Activated naive CD8-positive, alpha-beta T cell treated with anti-CD3 and anti-CD28 coated beads, Interleukin-2, amount 50 U/mL, for 24 hours (primary cell): ENCODE data around the gene SEMA5A.

Experiments used
- ATAC-seq: fragments of 150-1000 bp; cut with Tn5 transposase; one replicate; pipeline ENCODE4 v1.10.0; 2021
- DNase-seq: peaks from one replicate; pipeline ENCODE4 v3.0.0; 2021
- H3K27ac Mint-ChIP-seq: one replicate; pipeline ENCODE4 v1.8.0; 2021; ENCODE audit warnings: mild to moderate bottlenecking, mixed read lengths
- H3K27me3 Mint-ChIP-seq: one replicate; pipeline ENCODE4 v1.8.0; 2021; ENCODE audit warnings: mixed read lengths
- H3K36me3 Mint-ChIP-seq: one replicate; pipeline ENCODE4 v1.8.0; 2021; ENCODE audit warnings: low read depth, mixed read lengths
- H3K4me1 Mint-ChIP-seq: one replicate; pipeline ENCODE4 v1.8.0; 2021; ENCODE audit warnings: mixed read lengths
- H3K4me3 Mint-ChIP-seq: one replicate; pipeline ENCODE4 v1.8.0; 2021; ENCODE audit warnings: mild to moderate bottlenecking, moderate library complexity, mixed read lengths
- H3K9me3 Mint-ChIP-seq: one replicate; pipeline ENCODE4 v1.8.0; 2021; ENCODE audit warnings: mixed read lengths

Gene SEMA5A

GRCh38 chr5:9054821-9055589 lies 490.9 kb downstream of the SEMA5A start:
- H3K27ac Mint-ChIP-seq, result no peak overlapping the region
- DNase-seq (no peak), ATAC-seq (no peak)
- H3K27me3 Mint-ChIP-seq, result no peaks in the 10 kb centered on the region
- H3K4me1 Mint-ChIP-seq, result no peaks in the 10 kb centered on the region
- H3K9me3 Mint-ChIP-seq, result no peaks in the 10 kb centered on the region
- H3K36me3 Mint-ChIP-seq, result no peaks in the 10 kb centered on the region
- no peak overlapping the region for H3K4me3 Mint-ChIP-seq

- no peaks in the 10 kb centered on the region for H3K9me3 Mint-ChIP-seq
- H3K4me1 Mint-ChIP-seq, result no peaks in the 10 kb centered on the region
- no peaks in the 10 kb centered on the region for H3K27me3 Mint-ChIP-seq
- no peak overlapping the region for H3K27ac Mint-ChIP-seq
- H3K36me3 Mint-ChIP-seq, result no peaks in the 10 kb centered on the region
- no peak overlapping the region for H3K4me3 Mint-ChIP-seq
- ATAC-seq (no peak), DNase-seq (no peak)
Measured at GRCh38 chr5:9054322-9054721, 491.6 kb downstream of the SEMA5A start.

DNA sequence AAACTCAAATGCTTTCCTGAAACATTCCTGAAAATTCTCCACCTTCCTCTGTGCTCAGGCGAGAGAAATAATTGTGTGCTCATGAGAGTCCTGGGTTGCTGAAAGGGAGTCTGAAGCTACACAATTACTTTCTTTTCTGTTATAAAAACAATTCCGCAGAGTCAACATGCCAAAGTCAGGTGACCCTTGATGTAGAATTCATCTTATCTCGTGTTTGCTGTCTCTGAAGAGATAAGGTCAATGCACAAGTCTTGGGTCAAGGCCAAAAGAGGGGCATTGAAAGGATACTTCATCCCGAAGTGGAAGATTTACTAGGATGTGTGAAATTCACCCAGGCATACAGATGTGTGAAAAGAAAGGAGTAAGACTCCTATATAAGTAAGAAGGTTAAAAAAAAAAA lies 493.5 kb downstream of the SEMA5A start:
- no peaks in the 10 kb centered on the region for H3K9me3 Mint-ChIP-seq
- ATAC-seq (no peak), DNase-seq (no peak)
- H3K4me1 Mint-ChIP-seq, result no peaks in the 10 kb centered on the region
- no peaks in the 10 kb centered on the region for H3K36me3 Mint-ChIP-seq
- no peak overlapping the region for H3K4me3 Mint-ChIP-seq
- H3K27me3 Mint-ChIP-seq, result no peaks in the 10 kb centered on the region
- H3K27ac Mint-ChIP-seq, result no peak overlapping the region

DNA sequence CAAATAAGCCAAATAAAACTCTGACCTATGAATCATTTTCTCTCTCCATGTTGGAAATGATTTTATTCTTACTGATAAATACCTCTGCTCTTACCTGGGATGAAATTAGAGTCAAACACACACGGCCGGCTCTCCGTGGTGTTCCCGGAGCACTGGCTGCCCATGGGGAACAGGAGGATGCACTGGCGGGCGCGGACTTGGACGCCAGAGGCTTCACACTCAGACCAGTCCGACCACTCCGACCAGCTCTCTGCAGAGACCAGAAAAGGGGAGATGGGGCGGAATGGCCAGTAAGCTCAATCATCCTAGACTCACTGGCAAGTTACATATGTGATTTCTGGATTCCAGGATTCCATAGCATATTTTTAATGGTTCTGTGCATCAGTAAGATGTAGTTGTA lies 494.1 kb downstream of the SEMA5A start:
- Mint-ChIP-seq H3K27me3 (no peaks in the 10 kb centered on the region), H3K4me1 (no peaks in the 10 kb centered on the region), H3K4me3 (no peak overlapping the region), H3K27ac (no peak overlapping the region), H3K9me3 (no peaks in the 10 kb centered on the region), H3K36me3 (no peaks in the 10 kb centered on the region)
- no peak for DNase-seq
- ATAC-seq, result no peak

- H3K36me3 Mint-ChIP-seq, result no peaks in the 10 kb centered on the region
- no peaks in the 10 kb centered on the region for H3K27me3 Mint-ChIP-seq
- H3K4me1 Mint-ChIP-seq, result no peaks in the 10 kb centered on the region
- no peaks in the 10 kb centered on the region for H3K9me3 Mint-ChIP-seq
- ATAC-seq (no peak), DNase-seq (no peak)
- H3K27ac Mint-ChIP-seq, result no peak overlapping the region
- no peak overlapping the region for H3K4me3 Mint-ChIP-seq
Measured at GRCh38 chr5:9047932-9048331, 497.9 kb downstream of the SEMA5A start.

GRCh38 chr5:9046756-9047481 lies 499.0 kb downstream of the SEMA5A start:
- H3K36me3 Mint-ChIP-seq, result no peaks in the 10 kb centered on the region
- no peaks in the 10 kb centered on the region for H3K4me1 Mint-ChIP-seq
- DNase-seq (no peak), ATAC-seq (no peak)
- no peaks in the 10 kb centered on the region for H3K27me3 Mint-ChIP-seq
- no peaks in the 10 kb centered on the region for H3K9me3 Mint-ChIP-seq
- H3K27ac Mint-ChIP-seq, result no peak overlapping the region
- H3K4me3 Mint-ChIP-seq, result no peak overlapping the region

DNA sequence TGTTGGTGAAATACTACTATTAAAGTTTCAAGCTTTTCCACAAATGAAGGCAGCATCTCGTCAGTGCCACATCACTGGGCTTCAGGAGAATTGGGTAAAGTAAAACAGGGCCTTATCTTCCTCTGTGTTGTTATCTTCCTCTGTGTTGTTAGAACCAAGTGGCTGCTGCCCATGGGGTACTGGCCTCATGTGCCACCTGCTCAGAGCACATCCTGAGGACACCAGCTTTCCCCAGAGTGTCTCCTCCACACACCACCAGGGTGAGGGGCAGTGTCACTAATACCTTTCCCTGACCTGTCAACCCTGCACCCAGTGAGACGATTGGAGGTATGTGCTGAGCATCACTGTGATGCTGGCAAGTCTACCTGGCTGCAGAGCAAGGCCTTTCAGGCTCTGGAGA lies 499.9 kb downstream of the SEMA5A start:
- Mint-ChIP-seq H3K4me1 (no peaks in the 10 kb centered on the region), H3K4me3 (no peak overlapping the region), H3K27ac (no peak overlapping the region), H3K27me3 (no peaks in the 10 kb centered on the region), H3K36me3 (no peaks in the 10 kb centered on the region), H3K9me3 (no peaks in the 10 kb centered on the region)
- ATAC-seq (no peak), DNase-seq (no peak)

GRCh38 chr5:9042241-9042640 lies 503.6 kb downstream of the SEMA5A start:
- ATAC-seq, result no peak
- Mint-ChIP-seq H3K27ac (no peak overlapping the region), H3K36me3 (no peaks in the 10 kb centered on the region), H3K9me3 (peaks cover 6% of the 10 kb centered on the region), H3K27me3 (no peaks in the 10 kb centered on the region), H3K4me3 (no peak overlapping the region), H3K4me1 (no peaks in the 10 kb centered on the region)
- no peak for DNase-seq

DNA sequence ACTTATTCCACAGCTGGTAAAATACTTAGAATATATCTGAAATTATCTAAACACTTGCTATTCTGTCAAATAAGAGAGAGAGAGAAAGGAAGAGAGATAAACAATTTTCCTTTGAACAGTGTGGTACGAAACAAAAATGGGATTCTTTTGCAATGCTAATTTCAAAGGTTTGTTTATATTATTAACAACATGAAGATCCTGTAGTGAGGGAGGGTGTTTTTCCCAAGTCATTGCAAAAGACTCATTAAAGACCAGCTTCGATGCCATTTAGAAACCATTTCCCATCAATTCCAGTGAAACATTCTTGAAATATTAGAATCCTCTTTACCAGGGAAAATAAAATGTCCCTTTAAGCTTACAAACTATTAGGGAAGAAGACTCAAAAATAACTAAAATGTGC lies 505.4 kb downstream of the SEMA5A start:
- H3K4me1 Mint-ChIP-seq, result no peaks in the 10 kb centered on the region
- no peak overlapping the region for H3K27ac Mint-ChIP-seq
- DNase-seq (no peak), ATAC-seq (no peak)
- no peaks in the 10 kb centered on the region for H3K27me3 Mint-ChIP-seq
- H3K4me3 Mint-ChIP-seq, result no peak overlapping the region
- peaks cover 6% of the 10 kb centered on the region for H3K9me3 Mint-ChIP-seq
- H3K36me3 Mint-ChIP-seq, result no peaks in the 10 kb centered on the region

GRCh38 chr5:9037048-9037447 lies 508.8 kb downstream of the SEMA5A start:
- H3K27me3 Mint-ChIP-seq, result no peaks in the 10 kb centered on the region
- H3K4me3 Mint-ChIP-seq, result no peak overlapping the region
- ATAC-seq, result no peak
- no peak overlapping the region for H3K27ac Mint-ChIP-seq
- H3K9me3 Mint-ChIP-seq, result peaks cover 6% of the 10 kb centered on the region
- H3K4me1 Mint-ChIP-seq, result no peaks in the 10 kb centered on the region
- no peaks in the 10 kb centered on the region for H3K36me3 Mint-ChIP-seq
- DNase-seq, result no peak

DNA sequence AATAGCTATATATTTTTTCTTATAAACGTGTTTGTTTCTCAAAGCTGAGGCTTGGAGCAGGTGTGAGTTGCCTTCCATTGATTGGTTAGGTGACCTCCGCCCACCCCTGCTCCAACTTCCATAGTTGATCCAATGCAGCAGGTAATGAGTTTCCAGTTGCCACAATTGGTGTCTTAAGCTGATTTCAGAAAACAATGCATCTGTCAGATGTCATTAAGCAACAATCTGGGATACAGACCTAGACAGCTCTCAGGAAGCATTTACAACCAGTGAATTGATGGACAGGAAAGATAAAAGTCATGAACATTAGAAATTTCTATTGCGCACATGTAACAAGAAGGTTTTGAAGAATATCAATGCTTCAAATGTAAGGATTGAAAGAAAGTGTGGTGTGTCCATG lies 510.5 kb downstream of the SEMA5A start:
- Mint-ChIP-seq H3K36me3 (no peaks in the 10 kb centered on the region), H3K27me3 (no peaks in the 10 kb centered on the region), H3K4me3 (no peak overlapping the region), H3K27ac (no peak overlapping the region), H3K4me1 (no peaks in the 10 kb centered on the region), H3K9me3 (peaks cover 8% of the 10 kb centered on the region)
- no peak for ATAC-seq
- DNase-seq, result no peak

GRCh38 chr5:9034649-9035048 lies 511.2 kb downstream of the SEMA5A start:
- Mint-ChIP-seq H3K9me3 (peaks cover 6% of the 10 kb centered on the region), H3K27ac (no peak overlapping the region), H3K4me3 (no peak overlapping the region), H3K36me3 (no peaks in the 10 kb centered on the region), H3K27me3 (no peaks in the 10 kb centered on the region), H3K4me1 (no peaks in the 10 kb centered on the region)
- no peak for ATAC-seq
- DNase-seq, result no peak

DNA sequence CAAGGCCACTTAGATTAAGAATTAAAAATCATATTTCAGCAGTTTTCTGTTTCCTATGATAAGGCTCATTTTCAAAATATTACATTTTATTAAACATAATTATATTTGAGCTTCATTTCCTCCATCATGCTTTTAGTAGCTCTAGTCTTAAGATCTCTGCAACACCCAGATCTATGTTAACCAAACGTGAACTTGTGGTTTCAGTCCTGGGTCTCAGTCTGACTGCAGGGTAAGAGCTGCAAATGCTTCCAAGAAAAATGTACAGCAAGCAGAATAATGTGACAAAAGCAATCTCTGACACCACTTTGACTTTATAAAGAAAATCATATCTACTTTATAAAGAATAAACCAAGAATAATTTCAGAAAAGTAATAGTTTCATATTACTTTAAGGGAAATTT lies 512.4 kb downstream of the SEMA5A start:
- Mint-ChIP-seq H3K4me3 (no peak overlapping the region), H3K4me1 (no peaks in the 10 kb centered on the region), H3K36me3 (no peaks in the 10 kb centered on the region), H3K27ac (no peak overlapping the region), H3K27me3 (no peaks in the 10 kb centered on the region), H3K9me3 (peaks cover 9% of the 10 kb centered on the region)
- DNase-seq, result no peak
- ATAC-seq, result no peak

GRCh38 chr5:9025942-9026341 lies 519.9 kb downstream of the SEMA5A start:
- DNase-seq, result no peak
- H3K9me3 Mint-ChIP-seq, result peaks cover 61% of the 10 kb centered on the region
- H3K27ac Mint-ChIP-seq, result no peak overlapping the region
- no peak overlapping the region for H3K4me3 Mint-ChIP-seq
- no peak for ATAC-seq
- H3K4me1 Mint-ChIP-seq, result no peaks in the 10 kb centered on the region
- H3K27me3 Mint-ChIP-seq, result no peaks in the 10 kb centered on the region
- no peaks in the 10 kb centered on the region for H3K36me3 Mint-ChIP-seq

- H3K4me1 Mint-ChIP-seq, result no peaks in the 10 kb centered on the region
- DNase-seq (no peak), ATAC-seq (no peak)
- no peak overlapping the region for H3K4me3 Mint-ChIP-seq
- no peak overlapping the region for H3K27ac Mint-ChIP-seq
- H3K9me3 Mint-ChIP-seq, result peaks cover 45% of the 10 kb centered on the region
- no peaks in the 10 kb centered on the region for H3K27me3 Mint-ChIP-seq
- no peaks in the 10 kb centered on the region for H3K36me3 Mint-ChIP-seq
Measured at GRCh38 chr5:9020996-9021395, 524.9 kb downstream of the SEMA5A start.
